Measurements from ENCODE around the gene AMBN.

The AMBN gene

GRCh38 chr4:70627620-70628019 is 35.6 kb downstream of the AMBN start:
- no peaks in the 10 kb centered on the region for H3K9me3 Mint-ChIP-seq
- H3K4me1 Mint-ChIP-seq, result peaks cover 8% of the 10 kb centered on the region
- H3K27me3 Mint-ChIP-seq (ENCODE audit: low read depth, poor library complexity), result no peaks in the 10 kb centered on the region
- H3K4me3 Mint-ChIP-seq, result no peak overlapping the region
- H3K36me3 Mint-ChIP-seq (ENCODE audit: low read depth), result no peaks in the 10 kb centered on the region
- TF ChIP-seq, protein P1, sequence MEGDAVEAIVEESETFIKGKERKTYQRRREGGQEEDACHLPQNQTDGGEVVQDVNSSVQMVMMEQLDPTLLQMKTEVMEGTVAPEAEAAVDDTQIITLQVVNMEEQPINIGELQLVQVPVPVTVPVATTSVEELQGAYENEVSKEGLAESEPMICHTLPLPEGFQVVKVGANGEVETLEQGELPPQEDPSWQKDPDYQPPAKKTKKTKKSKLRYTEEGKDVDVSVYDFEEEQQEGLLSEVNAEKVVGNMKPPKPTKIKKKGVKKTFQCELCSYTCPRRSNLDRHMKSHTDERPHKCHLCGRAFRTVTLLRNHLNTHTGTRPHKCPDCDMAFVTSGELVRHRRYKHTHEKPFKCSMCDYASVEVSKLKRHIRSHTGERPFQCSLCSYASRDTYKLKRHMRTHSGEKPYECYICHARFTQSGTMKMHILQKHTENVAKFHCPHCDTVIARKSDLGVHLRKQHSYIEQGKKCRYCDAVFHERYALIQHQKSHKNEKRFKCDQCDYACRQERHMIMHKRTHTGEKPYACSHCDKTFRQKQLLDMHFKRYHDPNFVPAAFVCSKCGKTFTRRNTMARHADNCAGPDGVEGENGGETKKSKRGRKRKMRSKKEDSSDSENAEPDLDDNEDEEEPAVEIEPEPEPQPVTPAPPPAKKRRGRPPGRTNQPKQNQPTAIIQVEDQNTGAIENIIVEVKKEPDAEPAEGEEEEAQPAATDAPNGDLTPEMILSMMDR (IDR thresholded peaks at IDR 0.05), result no peak
- no peak for DNase-seq
- H3K27ac Mint-ChIP-seq, result no peak overlapping the region

- Mint-ChIP-seq H3K4me3 (no peak within 1 kb of the TSS), H3K27me3 (ENCODE audit: low read depth, poor library complexity) (no peaks in the 10 kb centered on the region), H3K4me1 (peaks cover 5% of the 10 kb centered on the region), H3K27ac (no peak within 1 kb of the TSS), H3K9me3 (no peaks in the 10 kb centered on the region), H3K36me3 (ENCODE audit: low read depth) (no peaks in the 10 kb centered on the region)
- DNase-seq, result no peak
- TF ChIP-seq, protein P1 (IDR thresholded peaks at IDR 0.05), result no peak
Observed at GRCh38 chr4:70628444-70628843, 36.4 kb downstream of the AMBN start, which contains the start of gene ENAM. ENAM (plus strand) TSS chr4:70628744; CDS start chr4:70629501, 757 bp downstream.

- no peaks in the 10 kb centered on the region for H3K9me3 Mint-ChIP-seq
- no peaks in the 10 kb centered on the region for H3K4me1 Mint-ChIP-seq
- H3K27ac Mint-ChIP-seq, result no peak overlapping the region
- DNase-seq, result no peak
- H3K36me3 Mint-ChIP-seq (ENCODE audit: low read depth), result no peaks in the 10 kb centered on the region
- TF ChIP-seq, protein P1 (IDR thresholded peaks at IDR 0.05), result no peak
- no peak overlapping the region for H3K4me3 Mint-ChIP-seq
- peaks cover 2% of the 10 kb centered on the region for H3K27me3 Mint-ChIP-seq (ENCODE audit: low read depth, poor library complexity)
Observed at GRCh38 chr4:70629469-70630090, 37.5 kb downstream of the AMBN start.

DNA sequence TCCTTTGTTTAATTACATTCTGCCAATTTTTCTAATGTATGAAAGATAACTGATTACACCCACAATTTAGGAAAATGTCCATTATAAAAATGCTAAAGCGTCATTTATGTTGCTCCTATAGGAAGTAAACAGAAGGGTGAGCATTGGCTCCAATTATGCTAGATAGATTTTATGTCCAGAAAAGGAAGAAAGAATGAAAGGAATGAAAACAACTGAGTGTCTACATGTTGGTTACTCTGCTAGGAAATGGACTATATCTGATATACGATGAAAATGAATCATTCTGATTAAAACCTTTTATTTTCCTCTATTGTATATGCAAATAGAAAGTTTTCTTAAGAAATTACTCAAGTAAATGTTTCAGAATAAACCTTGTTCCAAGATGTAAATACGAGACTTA is 38.1 kb downstream of the AMBN start:
- no peak overlapping the region for H3K27ac Mint-ChIP-seq
- peaks cover 2% of the 10 kb centered on the region for H3K27me3 Mint-ChIP-seq (ENCODE audit: low read depth, poor library complexity)
- no peaks in the 10 kb centered on the region for H3K4me1 Mint-ChIP-seq
- TF ChIP-seq, protein P1 (IDR thresholded peaks at IDR 0.05), result no peak
- H3K4me3 Mint-ChIP-seq, result no peak overlapping the region
- no peaks in the 10 kb centered on the region for H3K9me3 Mint-ChIP-seq
- no peaks in the 10 kb centered on the region for H3K36me3 Mint-ChIP-seq (ENCODE audit: low read depth)
- no peak for DNase-seq

- Mint-ChIP-seq H3K4me3 (no peak overlapping the region), H3K4me1 (no peaks in the 10 kb centered on the region), H3K9me3 (no peaks in the 10 kb centered on the region), H3K27me3 (ENCODE audit: low read depth, poor library complexity) (peaks cover 2% of the 10 kb centered on the region), H3K36me3 (ENCODE audit: low read depth) (no peaks in the 10 kb centered on the region), H3K27ac (no peak overlapping the region)
- TF ChIP-seq, protein P1 (IDR thresholded peaks at IDR 0.05), result no peak
- DNase-seq, result no peak
Observed at GRCh38 chr4:70632028-70632427, 40.0 kb downstream of the AMBN start.

- no peak overlapping the region for H3K27ac Mint-ChIP-seq
- H3K4me1 Mint-ChIP-seq, result no peaks in the 10 kb centered on the region
- DNase-seq, result no peak
- no peaks in the 10 kb centered on the region for H3K36me3 Mint-ChIP-seq (ENCODE audit: low read depth)
- peaks cover 2% of the 10 kb centered on the region for H3K27me3 Mint-ChIP-seq (ENCODE audit: low read depth, poor library complexity)
- TF ChIP-seq, protein P1 (IDR thresholded peaks at IDR 0.05), result no peak
- no peaks in the 10 kb centered on the region for H3K9me3 Mint-ChIP-seq
- H3K4me3 Mint-ChIP-seq, result no peak overlapping the region
Observed at GRCh38 chr4:70634482-70634881, 42.4 kb downstream of the AMBN start.

Data from nephron progenitor cell (in vitro differentiated cells).